T-helper 1 cell treated with Interleukin-12 subunit alpha and Interleukin-12 subunit beta and Interleukin-4 antibody, amounts not matched to agents 30 μg/mL and 1 μg/mL, for 36 hours (primary cell): ENCODE measurements around the gene SNCA.

Experiments used
- H3K27ac Mint-ChIP-seq: one replicate; pipeline ENCODE4 v1.8.0; 2021; ENCODE audit warnings: mild to moderate bottlenecking, mixed read lengths
- H3K27me3 Mint-ChIP-seq: one replicate; pipeline ENCODE4 v1.8.0; 2021; ENCODE audit warnings: low read depth, mixed read lengths
- H3K36me3 Mint-ChIP-seq: one replicate; pipeline ENCODE4 v1.8.0; 2021; ENCODE audit warnings: low read depth, mixed read lengths
- H3K4me1 Mint-ChIP-seq: one replicate; pipeline ENCODE4 v1.8.0; 2021; ENCODE audit warnings: low read depth, mixed read lengths
- H3K4me3 Mint-ChIP-seq: one replicate; pipeline ENCODE4 v1.8.0; 2021; ENCODE audit warnings: mild to moderate bottlenecking, moderate library complexity, mixed read lengths
- H3K9me3 Mint-ChIP-seq: one replicate; pipeline ENCODE4 v1.8.0; 2021; ENCODE audit warnings: mixed read lengths

Gene SNCA

DNA sequence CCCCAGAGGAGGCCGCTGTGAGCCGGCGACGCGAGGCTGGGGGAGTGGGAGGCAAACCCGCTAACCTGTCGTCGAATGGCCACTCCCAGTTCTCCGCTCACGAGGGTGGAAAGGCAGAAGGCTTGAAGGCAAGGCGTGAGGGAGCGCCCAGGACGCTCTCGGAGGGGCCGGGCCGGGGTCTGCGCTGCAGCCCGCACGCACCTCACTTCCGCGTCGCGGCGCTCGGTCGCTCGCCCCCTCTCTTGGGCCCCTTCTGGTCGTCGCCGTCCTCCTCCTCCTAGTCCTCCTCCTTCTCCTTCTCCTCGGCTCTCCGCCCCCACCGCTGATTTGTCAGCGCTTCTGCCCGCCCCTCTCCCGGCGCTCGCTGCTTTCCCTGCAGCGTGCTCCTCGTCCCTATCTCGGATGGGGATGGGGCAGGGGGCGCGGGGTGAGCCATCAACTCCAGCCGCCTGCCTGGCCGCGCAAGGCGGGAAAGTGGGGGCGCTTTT, at the start of gene SNCA:
Gene SNCA, minus strand, starts transcription at position 265 of the 488 bp plus-strand sequence. CDS start 1,494 bp downstream, outside the sequence.
- Mint-ChIP-seq H3K9me3 (no peaks in the 10 kb centered on the region), H3K27me3 (peaks cover 61% of the 10 kb centered on the region)

DNA sequence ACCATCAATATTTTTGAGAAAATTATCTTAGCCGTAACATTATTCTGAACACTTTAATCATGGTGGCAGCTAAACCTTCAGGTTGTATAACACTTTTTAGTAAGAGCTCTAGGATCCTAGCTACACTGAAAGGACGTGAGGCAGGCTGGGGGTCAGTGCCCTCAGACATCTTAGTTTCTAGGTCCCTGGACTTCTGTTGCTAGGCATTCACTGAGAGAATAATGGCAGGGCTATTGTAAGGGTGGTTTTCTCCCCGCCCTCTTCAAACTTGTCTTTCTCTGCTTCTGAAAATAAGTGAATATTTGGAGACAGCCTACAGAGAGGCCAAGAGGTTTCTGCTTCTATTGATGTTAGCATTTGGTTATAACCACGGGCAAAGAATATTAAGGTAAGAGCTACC, 42.3 kb upstream of the SNCA start:
- H3K4me1 Mint-ChIP-seq = no peaks in the 10 kb centered on the region
- no peaks in the 10 kb centered on the region for H3K36me3 Mint-ChIP-seq
- H3K4me3 Mint-ChIP-seq = no peak overlapping the region
- peak overlapping the region; percentile 14 for H3K27ac Mint-ChIP-seq
- H3K27me3 Mint-ChIP-seq = peaks cover 17% of the 10 kb centered on the region
- no peaks in the 10 kb centered on the region for H3K9me3 Mint-ChIP-seq

More for the DNA sequence above, at the start of gene SNCA:
- Mint-ChIP-seq H3K27ac (no peak within 1 kb of the TSS), H3K36me3 (peaks cover 2% of the 10 kb centered on the region), H3K4me1 (peaks cover 19% of the 10 kb centered on the region), H3K4me3 (peak within 1 kb of the TSS; percentile 69)

DNA sequence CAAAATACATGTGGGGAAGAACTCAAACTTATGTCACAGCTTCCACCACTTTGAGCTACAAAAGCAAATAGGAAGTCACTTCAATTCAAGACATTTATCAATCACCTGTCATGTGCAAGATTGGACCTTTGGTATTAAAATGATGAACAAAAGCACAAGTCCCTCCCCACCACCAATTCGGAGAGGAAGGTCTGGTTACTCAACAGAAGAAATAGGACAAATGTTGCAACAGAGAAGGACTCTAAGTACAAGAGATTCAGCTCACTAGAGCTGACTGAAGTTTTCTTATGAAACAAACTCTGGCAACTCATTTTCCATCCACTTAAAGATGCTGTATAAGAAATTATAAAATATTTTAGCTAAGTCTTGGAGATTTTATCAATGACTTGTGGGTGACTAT, 41.6 kb upstream of the SNCA start:
- no peak overlapping the region for H3K27ac Mint-ChIP-seq
- H3K9me3 Mint-ChIP-seq = no peaks in the 10 kb centered on the region
- H3K4me3 Mint-ChIP-seq = no peak overlapping the region
- no peaks in the 10 kb centered on the region for H3K4me1 Mint-ChIP-seq
- no peaks in the 10 kb centered on the region for H3K36me3 Mint-ChIP-seq
- peaks cover 17% of the 10 kb centered on the region for H3K27me3 Mint-ChIP-seq

DNA sequence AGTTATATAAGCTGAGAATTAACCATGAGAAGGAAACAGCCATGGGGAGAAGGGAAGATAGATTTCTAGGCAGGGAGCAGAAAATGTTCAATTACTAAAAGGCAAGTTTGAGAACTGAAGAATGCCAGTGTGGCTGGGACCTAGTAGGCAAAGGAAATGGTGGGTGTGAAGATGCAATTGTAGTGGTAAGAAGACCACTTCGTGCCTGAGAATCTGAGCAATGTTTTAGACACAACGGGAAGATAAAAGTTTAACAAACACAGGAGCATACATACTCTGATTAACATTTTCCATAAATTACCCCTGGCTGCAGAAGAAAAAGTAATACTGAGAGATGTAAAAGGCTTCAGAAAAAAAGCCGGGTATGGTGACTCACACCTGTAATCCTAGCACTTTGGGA, 39.6 kb upstream of the SNCA start:
- Mint-ChIP-seq H3K9me3 (no peaks in the 10 kb centered on the region), H3K36me3 (no peaks in the 10 kb centered on the region)

DNA sequence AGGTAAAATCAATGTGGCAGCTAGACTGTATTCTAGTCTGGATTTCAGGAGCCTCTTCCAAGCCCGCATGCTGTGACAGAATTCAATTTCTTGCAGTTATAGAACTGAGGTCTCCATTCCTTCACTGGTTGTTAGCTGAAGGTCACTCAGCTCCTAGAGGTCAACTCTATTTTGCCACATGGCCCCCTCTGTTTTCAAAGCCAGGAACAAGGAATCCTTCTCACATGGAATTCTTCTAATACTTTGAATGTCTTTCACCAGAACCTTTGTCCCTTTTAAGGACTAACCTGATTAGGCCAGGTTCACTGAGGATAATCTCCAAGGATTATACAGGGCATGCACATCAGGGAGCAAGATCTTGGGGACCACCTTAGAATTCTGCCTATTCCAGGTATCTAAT, 34.2 kb upstream of the SNCA start:
- no peaks in the 10 kb centered on the region for H3K36me3 Mint-ChIP-seq
- no peaks in the 10 kb centered on the region for H3K4me1 Mint-ChIP-seq
- no peaks in the 10 kb centered on the region for H3K9me3 Mint-ChIP-seq
- H3K27me3 Mint-ChIP-seq = peaks cover 10% of the 10 kb centered on the region
- no peak overlapping the region for H3K4me3 Mint-ChIP-seq
- no peak overlapping the region for H3K27ac Mint-ChIP-seq

More for the DNA sequence above, 39.6 kb upstream of the SNCA start:
- Mint-ChIP-seq H3K27me3 (peaks cover 17% of the 10 kb centered on the region), H3K4me3 (no peak overlapping the region), H3K27ac (no peak overlapping the region), H3K4me1 (no peaks in the 10 kb centered on the region)

DNA sequence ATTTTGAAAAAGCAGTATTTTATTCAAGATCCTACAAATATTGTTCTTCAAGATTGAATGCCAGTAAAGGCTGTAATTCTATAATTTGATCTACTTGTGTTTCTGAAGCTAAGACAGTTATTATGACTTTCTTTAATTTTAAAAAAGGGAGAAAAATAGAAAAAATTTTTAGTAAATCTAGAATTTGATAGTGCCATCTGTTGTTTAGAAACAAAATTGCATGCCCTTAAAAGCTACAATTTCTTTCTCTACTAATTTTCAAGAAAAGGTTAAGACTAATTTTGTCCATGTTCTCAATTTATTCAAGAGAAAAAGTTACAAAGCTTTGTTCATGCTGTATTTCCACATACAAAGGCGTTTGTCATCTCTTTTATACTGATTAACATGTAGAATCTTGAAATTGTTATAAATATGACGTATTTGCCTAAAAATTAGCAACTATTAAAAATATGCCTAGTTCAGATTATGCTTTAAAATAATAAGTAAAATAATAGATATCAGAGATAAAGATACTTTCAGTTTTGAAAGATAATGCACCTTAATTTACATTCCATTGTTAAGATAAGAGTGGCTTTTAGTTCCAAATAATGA, 32.1 kb upstream of the SNCA start:
- no peaks in the 10 kb centered on the region for H3K4me1 Mint-ChIP-seq
- no peak overlapping the region for H3K4me3 Mint-ChIP-seq
- peaks cover 13% of the 10 kb centered on the region for H3K27me3 Mint-ChIP-seq
- no peak overlapping the region for H3K27ac Mint-ChIP-seq
- H3K36me3 Mint-ChIP-seq = no peaks in the 10 kb centered on the region
- no peaks in the 10 kb centered on the region for H3K9me3 Mint-ChIP-seq

DNA sequence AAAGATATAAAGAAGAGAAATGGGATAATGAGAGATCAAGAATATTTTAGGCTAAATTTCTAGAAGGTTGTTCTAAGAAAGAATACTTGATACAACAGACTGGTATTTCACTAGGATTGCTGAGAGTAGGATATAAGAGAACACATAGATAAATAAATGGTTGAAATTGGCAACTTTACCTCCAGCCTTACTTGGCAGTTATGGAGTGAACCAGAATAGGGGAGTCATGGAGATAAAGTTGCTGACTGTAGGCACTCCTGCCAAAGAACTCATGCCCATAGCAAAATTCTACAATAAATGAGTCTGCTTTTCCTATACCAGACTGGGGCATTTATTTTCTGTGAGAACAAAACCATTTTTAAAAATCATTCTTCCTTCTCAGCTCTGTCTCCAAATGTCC, 31.3 kb upstream of the SNCA start:
- H3K27ac Mint-ChIP-seq = no peak overlapping the region
- H3K9me3 Mint-ChIP-seq = no peaks in the 10 kb centered on the region
- no peaks in the 10 kb centered on the region for H3K36me3 Mint-ChIP-seq
- H3K4me3 Mint-ChIP-seq = no peak overlapping the region
- H3K4me1 Mint-ChIP-seq = no peaks in the 10 kb centered on the region
- peaks cover 14% of the 10 kb centered on the region for H3K27me3 Mint-ChIP-seq

DNA sequence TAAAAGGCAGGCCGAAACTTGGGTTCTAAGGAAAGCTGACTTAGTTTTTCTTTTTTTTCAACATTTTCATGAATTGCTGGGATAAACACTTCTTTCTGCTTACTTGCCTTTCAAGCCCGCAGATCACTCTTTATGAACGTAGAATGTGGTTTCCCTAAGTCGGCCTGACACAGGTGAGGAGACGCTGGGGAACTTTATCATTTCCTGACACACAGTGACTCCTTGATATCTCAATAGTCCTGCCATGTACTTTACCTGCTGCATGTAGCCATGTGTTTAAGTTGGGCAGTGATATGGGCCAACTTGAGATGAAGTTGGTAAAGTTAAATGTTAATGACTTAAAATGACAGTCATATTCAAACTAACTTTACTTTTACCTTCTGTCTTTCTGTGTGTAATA, 26.6 kb upstream of the SNCA start:
- Mint-ChIP-seq H3K27me3 (peaks cover 22% of the 10 kb centered on the region), H3K27ac (no peak overlapping the region), H3K9me3 (no peaks in the 10 kb centered on the region), H3K36me3 (no peaks in the 10 kb centered on the region), H3K4me1 (no peaks in the 10 kb centered on the region), H3K4me3 (no peak overlapping the region)

DNA sequence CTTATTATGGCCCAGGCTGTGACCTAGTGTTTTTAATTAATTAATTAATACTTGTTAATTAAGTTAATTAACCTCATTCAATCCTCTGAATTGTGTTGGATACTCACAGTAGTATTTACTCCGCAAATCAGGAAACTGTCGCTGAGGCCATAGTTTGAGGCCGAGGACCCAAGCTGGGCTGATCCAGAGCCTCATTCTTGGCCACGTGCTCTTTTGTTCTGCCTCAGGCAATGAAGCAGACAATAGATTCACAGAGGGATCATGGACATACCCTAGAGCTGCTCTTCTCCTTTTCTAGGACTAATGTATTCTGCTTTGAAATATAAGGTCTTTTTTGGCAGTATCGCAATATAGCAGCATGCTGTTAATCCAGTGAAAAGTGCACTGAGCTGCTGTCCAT, 24.0 kb upstream of the SNCA start:
- no peaks in the 10 kb centered on the region for H3K9me3 Mint-ChIP-seq
- no peaks in the 10 kb centered on the region for H3K4me1 Mint-ChIP-seq
- no peaks in the 10 kb centered on the region for H3K36me3 Mint-ChIP-seq

DNA sequence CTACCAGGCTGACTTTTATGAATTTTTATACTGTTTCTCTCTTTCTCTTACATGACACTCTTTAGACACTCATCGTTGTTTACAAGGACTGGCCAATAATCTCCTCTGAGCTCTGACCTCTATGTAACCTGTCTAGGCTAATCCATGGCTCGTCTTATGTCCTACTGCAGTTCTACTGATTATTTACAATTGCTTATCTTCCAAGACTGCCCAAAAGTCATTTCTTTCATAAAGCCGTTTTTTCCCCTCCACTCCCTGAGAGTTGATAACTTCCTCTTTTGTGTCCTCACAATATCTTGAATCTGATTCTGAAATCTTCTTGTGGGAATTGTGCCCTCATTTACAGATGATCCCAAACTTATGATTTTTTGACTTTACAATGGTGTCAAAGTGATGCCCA, 18.3 kb upstream of the SNCA start:
- no peak overlapping the region for H3K4me3 Mint-ChIP-seq
- peaks cover under 1% of the 10 kb centered on the region for H3K36me3 Mint-ChIP-seq
- no peak overlapping the region for H3K27ac Mint-ChIP-seq
- peaks cover 7% of the 10 kb centered on the region for H3K9me3 Mint-ChIP-seq
- no peaks in the 10 kb centered on the region for H3K4me1 Mint-ChIP-seq
- H3K27me3 Mint-ChIP-seq = peaks cover 5% of the 10 kb centered on the region

More for the DNA sequence above, 24.0 kb upstream of the SNCA start:
- H3K27me3 Mint-ChIP-seq = peaks cover 17% of the 10 kb centered on the region
- no peak overlapping the region for H3K27ac Mint-ChIP-seq
- H3K4me3 Mint-ChIP-seq = no peak overlapping the region

DNA sequence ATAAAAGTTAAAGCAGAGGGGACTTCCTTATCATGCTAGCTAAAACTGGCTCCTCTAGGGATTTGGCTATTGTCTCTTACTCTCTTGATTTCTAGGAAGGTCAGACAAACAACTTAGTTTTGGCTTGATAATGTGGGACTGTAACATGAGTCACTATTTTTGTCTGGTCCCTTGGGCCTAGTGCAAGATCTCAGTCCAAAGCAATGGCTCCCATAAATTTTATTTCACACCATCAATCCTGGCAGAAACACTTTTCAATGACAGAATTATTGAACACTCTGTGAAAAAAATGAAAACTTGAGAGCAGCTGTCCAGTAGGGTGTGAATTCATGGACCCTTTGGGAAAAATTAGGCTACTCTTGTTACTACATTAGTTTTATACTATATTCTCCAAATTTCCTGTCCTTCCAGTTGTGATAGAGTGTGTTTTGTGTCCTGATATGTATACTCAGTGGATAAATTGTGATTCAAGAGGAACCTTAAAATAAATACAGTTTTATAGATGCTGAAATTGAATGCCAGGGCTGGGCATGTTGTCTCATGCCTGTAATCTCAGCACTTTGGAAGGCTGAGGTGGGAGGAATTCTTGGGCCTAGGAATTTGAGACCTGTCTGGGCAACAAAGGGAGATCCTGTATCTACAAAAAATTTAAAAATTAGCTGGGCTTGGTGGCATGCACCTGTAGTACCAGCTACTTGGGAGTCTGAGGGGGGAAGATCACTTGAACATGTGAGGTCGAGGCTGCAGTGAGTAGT, 10.8 kb upstream of the SNCA start:
- Mint-ChIP-seq H3K4me3 (no peak overlapping the region), H3K4me1 (no peaks in the 10 kb centered on the region), H3K27ac (no peak overlapping the region), H3K27me3 (peaks cover 11% of the 10 kb centered on the region), H3K9me3 (peaks cover 18% of the 10 kb centered on the region), H3K36me3 (peaks cover 2% of the 10 kb centered on the region)

DNA sequence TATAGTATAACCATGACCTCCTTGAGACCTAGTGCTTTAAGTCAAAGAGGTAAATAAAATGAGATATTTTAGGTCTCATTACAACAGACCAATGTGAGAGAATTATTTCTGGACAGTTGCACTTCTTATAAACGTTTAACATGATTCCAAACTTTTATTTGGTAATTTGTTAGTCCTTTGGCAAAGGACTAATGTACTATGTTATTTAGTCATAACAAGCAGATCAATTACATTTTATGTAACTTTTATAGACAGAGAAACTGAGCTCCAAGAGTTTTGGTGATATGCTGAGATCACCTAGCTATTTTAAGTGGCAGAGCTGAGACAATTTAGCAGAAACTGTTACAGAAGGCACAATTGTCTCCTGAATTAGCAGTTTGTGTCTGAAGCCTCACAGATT, 2.6 kb upstream of the SNCA start:
- peaks cover 2% of the 10 kb centered on the region for H3K36me3 Mint-ChIP-seq
- no peak overlapping the region for H3K4me3 Mint-ChIP-seq
- no peaks in the 10 kb centered on the region for H3K9me3 Mint-ChIP-seq
- H3K27me3 Mint-ChIP-seq = peaks cover 69% of the 10 kb centered on the region
- peaks cover 19% of the 10 kb centered on the region for H3K4me1 Mint-ChIP-seq
- H3K27ac Mint-ChIP-seq = no peak overlapping the region

DNA sequence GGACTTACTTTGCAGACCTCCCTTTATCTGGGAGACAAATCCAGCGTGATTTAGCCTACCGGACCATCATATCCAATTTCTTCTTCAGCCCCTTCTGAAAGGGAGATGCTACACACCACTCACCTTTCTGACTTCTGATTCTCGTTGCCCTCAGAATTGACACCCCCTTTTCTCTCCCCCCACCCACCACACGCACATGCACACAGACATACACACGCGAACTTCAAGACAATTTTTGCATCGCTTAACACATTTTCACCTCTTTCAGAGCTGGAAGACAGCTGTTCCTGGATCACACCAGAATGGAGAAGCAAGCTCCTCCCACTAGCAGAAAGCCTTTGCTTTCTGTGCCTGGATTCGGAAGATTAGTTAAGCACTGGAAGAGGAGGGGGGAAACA, 1.0 kb upstream of the SNCA start:
- H3K4me3 Mint-ChIP-seq = peak overlapping the region; percentile 69
- H3K27ac Mint-ChIP-seq = no peak overlapping the region

DNA sequence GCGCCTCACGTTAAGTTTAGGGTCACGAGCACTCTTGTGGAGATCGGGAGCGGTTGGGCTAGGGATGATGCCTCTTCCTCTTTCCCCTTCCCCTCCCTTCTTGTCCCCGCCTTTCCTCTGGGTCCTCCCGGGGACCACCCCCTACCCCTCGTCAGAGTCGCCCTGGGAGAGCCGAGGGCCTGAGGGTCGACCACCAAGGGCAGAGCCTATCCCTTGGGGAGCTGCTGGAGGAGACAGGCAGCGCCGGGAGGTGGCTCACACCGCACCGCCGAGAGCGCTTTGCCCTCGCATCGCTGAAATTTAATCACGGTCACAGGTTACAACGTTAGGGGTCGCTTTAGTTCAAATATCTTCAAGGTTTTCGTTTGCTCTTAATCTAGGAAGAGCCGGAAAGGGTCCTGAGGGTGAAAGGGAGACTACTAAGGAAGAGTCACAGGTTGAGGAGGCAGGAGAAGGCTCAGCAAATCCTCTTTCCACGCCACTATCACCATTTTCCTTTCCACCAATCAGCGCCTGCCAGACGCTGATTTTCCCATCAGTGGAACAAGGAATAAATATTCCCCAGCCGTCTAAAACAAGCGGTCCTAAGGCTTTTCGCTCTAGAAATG, 528 bp upstream of the SNCA start:
- no peak overlapping the region for H3K27ac Mint-ChIP-seq
- peak overlapping the region; percentile 69 for H3K4me3 Mint-ChIP-seq

More for the DNA sequence above, 1.0 kb upstream of the SNCA start:
- Mint-ChIP-seq H3K9me3 (no peaks in the 10 kb centered on the region), H3K27me3 (peaks cover 67% of the 10 kb centered on the region), H3K4me1 (peaks cover 19% of the 10 kb centered on the region), H3K36me3 (peaks cover 2% of the 10 kb centered on the region)

More for the DNA sequence above, 528 bp upstream of the SNCA start:
- peaks cover 2% of the 10 kb centered on the region for H3K36me3 Mint-ChIP-seq
- H3K27me3 Mint-ChIP-seq = peaks cover 67% of the 10 kb centered on the region
- H3K4me1 Mint-ChIP-seq = peaks cover 19% of the 10 kb centered on the region
- no peaks in the 10 kb centered on the region for H3K9me3 Mint-ChIP-seq
